HG03103 (cell line): Measurements from ENCODE around the gene IL16.

Experiments used
- ATAC-seq: cut with Tn5 transposase; IDR thresholded peaks from one replicate; pipeline ENCODE4 v1.9.1; 2021; ENCODE audit warnings: low read depth; ENCODE audit not compliant: unreplicated experiment

Gene IL16

GRCh38 chr15:81273200-81273599, 76.5 kb downstream of the IL16 start:
- ATAC-seq: no peak

GRCh38 chr15:81273855-81274254, 77.2 kb downstream of the IL16 start:
- ATAC-seq: no peak

- no peak for ATAC-seq
Observed at GRCh38 chr15:81274255-81274654, 77.6 kb downstream of the IL16 start.

- peak; percentile 83 for ATAC-seq
Observed at GRCh38 chr15:81274931-81275707, 78.4 kb downstream of the IL16 start.

- no peak for ATAC-seq
Observed at GRCh38 chr15:81275711-81276392, 79.2 kb downstream of the IL16 start.

- ATAC-seq: no peak
Observed at GRCh38 chr15:81276967-81277366, 80.3 kb downstream of the IL16 start.

- ATAC-seq: no peak
Observed at GRCh38 chr15:81277851-81278250, 81.2 kb downstream of the IL16 start.

- ATAC-seq: no peak
Observed at GRCh38 chr15:81278306-81279029, 81.8 kb downstream of the IL16 start.

GRCh38 chr15:81279621-81280485, 83.2 kb downstream of the IL16 start:
- ATAC-seq: no peak

GRCh38 chr15:81280696-81281455, 84.2 kb downstream of the IL16 start:
- ATAC-seq: no peak

GRCh38 chr15:81281456-81281735, 84.7 kb downstream of the IL16 start:
- no peak for ATAC-seq

- no peak for ATAC-seq
Observed at GRCh38 chr15:81281766-81282605, 85.3 kb downstream of the IL16 start.

- ATAC-seq: no peak
Observed at GRCh38 chr15:81282606-81282895, 85.9 kb downstream of the IL16 start.

GRCh38 chr15:81282911-81283310, 86.2 kb downstream of the IL16 start:
- no peak for ATAC-seq

GRCh38 chr15:81284256-81285031, 87.8 kb downstream of the IL16 start:
- peak; percentile 48 for ATAC-seq

- ATAC-seq: no peak
Observed at GRCh38 chr15:81285461-81285860, 88.8 kb downstream of the IL16 start.

GRCh38 chr15:81286621-81287121, 90.0 kb downstream of the IL16 start:
- ATAC-seq: no peak

- no peak for ATAC-seq
Observed at GRCh38 chr15:81288040-81288439, 91.4 kb downstream of the IL16 start.
